ENCODE data around the gene DBX2.
"Not testable (repeated sequence)": the region's sequence is repeated elsewhere in the genome, so short reads cannot be mapped to it uniquely, and the experiment has no call there.

Gene DBX2

DNA sequence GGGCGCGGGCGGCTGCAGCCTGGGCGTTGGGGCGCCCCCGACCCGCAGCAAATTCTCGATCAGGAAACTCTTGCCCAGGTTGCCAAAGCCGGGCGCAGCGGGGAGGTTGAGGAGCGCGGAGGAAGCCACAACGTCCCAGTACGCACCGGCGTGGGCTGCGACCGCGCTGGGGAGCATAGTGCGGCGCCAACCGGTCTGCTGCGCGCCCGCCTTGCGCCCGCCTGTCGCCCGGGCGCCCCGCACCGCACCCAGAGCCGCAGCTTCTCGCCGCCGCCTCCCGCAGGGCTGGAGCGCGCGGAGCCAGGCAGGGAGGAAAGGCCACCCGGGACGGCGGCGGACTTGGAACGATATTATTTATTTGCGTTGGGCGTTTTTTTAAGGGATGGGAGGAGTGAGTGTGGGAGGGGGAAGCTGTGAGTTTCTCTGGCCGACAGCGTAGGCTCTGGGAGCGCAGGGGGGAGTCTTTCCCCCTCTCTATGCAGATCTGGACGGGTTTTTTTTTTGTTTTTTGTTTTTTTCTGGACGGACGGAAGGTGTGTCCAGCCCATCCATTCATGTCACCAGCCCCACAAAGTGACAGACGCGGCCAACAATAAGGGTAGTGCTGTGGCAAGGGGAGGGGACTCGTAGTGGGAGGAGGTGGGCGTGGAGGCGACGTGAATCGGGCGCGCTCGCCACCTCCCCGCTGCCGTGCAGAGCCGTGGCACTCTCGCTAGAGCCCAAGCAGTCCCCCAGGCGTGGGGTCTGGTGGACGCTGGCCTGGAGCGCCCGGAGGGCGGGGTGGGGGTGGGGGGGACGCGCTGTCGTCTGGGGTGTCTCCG lies at the start of gene DBX2:
TSS of gene DBX2 (minus strand) at position 349 of the 821 bp plus-strand sequence. CDS start at position 177, 172 bp downstream.
- no peak within 1 kb of the TSS for H3K27ac ChIP-seq
- TF ChIP-seq ZFX (IDR thresholded peaks at IDR 0.05): no peak
- TF ChIP-seq, protein P1, sequence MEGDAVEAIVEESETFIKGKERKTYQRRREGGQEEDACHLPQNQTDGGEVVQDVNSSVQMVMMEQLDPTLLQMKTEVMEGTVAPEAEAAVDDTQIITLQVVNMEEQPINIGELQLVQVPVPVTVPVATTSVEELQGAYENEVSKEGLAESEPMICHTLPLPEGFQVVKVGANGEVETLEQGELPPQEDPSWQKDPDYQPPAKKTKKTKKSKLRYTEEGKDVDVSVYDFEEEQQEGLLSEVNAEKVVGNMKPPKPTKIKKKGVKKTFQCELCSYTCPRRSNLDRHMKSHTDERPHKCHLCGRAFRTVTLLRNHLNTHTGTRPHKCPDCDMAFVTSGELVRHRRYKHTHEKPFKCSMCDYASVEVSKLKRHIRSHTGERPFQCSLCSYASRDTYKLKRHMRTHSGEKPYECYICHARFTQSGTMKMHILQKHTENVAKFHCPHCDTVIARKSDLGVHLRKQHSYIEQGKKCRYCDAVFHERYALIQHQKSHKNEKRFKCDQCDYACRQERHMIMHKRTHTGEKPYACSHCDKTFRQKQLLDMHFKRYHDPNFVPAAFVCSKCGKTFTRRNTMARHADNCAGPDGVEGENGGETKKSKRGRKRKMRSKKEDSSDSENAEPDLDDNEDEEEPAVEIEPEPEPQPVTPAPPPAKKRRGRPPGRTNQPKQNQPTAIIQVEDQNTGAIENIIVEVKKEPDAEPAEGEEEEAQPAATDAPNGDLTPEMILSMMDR (conservative IDR thresholded peaks at IDR 0.05): no peak

DNA sequence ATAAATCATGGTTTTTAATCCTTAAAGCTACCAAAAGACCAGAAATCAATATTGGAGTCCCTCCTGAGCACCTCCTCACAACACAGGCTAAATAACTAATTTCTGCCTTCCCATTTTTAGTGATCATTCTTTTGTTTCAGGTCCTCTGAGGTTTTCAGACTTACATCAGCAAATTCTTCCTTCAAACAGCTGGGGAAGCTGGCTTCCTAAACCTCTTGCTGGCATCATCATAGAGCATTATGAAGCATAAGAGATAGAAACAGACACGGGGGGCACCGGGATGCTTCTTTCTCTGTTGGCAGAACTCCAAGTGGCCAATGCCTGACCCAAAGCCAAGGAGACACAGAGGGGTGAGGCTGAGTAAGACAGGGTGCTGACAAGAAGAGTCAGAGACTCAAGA lies 47.9 kb upstream of the DBX2 start:
- TF ChIP-seq ZFX (IDR thresholded peaks at IDR 0.05): no peak
- TF ChIP-seq, protein P1 (conservative IDR thresholded peaks at IDR 0.05): no peak
- H3K27ac ChIP-seq: no peak overlapping the region

DNA sequence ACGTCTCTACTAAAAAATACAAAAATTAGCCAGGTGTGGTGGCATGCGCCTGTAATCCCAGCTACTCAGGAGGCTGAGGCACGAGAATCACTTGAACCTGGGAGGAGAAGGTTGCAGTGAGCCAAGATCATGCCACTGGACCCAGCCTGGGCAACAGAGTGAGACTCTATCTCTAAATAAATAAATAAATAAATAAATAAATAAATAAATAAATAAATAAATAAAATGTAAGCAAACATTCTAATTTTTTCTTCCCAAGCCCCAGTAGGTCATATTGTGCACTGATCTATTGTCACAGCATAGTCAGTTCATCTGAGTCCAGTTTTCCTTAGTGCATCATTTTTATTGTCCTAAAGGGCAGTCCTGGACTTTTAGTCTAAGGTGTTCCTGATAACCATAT lies 44.5 kb upstream of the DBX2 start:
- not testable (repeated sequence) for H3K27ac ChIP-seq

DNA sequence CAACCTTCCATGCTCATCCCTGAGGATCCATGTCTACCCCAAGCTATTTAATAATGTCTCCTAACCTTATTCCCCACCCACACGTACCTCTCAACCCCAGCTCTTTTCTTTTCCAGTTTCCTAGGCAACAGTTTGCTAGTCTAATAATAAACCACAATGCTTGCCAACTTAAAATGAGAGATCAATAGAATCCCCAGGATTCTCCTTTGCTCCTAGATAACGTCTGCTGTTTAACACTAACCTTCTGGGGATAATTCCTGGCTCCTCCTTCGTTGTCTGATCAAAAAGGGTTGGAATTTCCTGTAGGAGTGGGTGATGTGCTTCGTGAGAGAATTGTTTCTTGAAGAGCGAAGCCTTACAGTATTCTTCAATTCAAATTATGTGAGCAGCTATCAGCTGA lies 42.2 kb upstream of the DBX2 start:
- no peak for TF ChIP-seq ZFX (IDR thresholded peaks at IDR 0.05)
- TF ChIP-seq, protein P1 (conservative IDR thresholded peaks at IDR 0.05): no peak
- H3K27ac ChIP-seq: no peak overlapping the region

DNA sequence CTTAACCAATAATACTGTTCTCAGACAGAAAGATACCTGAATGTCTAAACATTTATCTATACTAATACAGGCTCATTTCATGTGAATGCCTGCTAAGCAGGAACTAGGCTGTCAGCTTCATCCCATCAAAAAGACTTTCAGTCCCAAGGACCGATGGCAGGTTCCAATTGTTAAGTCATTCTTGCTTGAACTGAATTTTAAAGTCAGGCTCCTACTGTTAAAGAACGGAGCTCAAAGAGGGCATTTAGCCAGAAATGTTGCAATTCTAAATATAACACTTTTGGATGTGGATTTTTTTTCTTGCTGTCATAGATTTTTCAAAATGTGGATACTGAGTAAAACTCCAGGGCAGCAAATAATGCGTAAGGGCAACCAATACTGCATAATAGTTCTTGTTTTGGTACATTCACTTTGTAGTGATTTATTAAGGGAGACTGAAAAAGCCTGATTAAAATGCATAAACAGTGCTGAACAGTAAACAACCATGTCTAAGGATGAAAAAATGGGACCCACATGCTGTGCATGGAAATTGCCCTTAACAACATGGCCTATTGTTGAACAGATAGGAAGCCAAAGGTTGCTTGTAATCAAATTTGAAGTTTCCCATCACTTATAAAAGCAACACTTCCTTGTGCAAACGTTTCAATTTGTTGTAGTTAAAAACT lies 38.6 kb upstream of the DBX2 start:
- H3K27ac ChIP-seq: no peak overlapping the region
- TF ChIP-seq, protein P1 (conservative IDR thresholded peaks at IDR 0.05): no peak
- no peak for TF ChIP-seq ZFX (IDR thresholded peaks at IDR 0.05)

DNA sequence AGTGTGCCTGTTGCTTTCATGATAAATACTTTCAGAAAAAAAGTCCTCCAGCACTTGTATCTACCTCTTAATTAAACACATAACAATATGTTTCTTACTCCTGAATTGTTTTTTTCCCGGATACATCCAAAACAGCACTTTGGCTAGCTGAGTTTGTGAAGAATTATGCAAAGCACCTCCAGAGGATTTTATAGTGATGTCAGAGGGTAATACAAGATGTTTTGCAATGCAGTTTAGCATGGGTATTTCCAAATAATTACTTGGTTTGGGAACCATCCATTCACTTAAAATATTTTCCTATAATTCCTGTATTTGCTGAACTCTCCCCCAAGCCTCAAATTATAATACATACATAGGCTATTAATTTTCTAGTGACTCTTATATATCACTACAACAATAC lies 37.7 kb upstream of the DBX2 start:
- TF ChIP-seq, protein P1 (conservative IDR thresholded peaks at IDR 0.05): no peak
- no peak for TF ChIP-seq ZFX (IDR thresholded peaks at IDR 0.05)
- H3K27ac ChIP-seq: no peak overlapping the region

DNA sequence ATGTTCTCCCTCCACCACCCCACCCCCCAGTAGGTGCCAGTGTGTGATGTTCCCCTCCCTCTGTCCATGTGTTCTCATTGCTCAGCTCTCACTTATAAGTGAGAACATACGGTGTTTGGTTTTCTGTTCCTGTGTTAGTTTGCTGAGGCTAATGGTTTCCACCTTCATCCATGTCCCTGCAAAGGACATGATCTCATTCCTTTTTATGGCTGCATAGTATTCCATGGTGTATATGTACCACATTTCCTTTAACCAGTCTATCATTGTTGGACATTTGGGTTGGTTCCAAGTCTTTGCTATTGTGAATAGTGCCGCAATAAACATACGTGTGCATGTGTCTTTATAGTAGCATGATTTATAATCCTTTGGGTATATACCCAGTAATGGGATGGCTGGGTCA lies 33.3 kb upstream of the DBX2 start:
- H3K27ac ChIP-seq: not testable (repeated sequence)

DNA sequence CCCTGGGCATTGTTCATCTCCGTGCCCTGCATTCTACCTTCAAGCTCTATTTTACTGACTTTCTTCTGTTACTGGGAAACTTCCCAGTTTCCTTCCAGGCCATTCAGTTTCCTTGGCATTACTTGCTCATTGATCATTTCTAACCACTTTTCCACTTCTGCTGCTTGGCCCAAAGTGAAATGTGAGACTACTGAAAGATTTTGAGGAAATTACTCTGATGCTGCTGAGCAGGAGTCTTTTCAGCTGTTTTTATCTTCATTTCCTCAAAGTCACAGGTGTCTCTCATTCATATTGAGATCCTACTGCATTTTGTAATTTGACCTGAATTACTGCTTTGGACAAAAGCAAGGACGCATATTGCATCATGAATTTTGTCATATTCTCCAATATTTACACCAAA lies 26.4 kb upstream of the DBX2 start:
- H3K27ac ChIP-seq: no peak overlapping the region
- no peak for TF ChIP-seq ZFX (IDR thresholded peaks at IDR 0.05)
- TF ChIP-seq, protein P1 (conservative IDR thresholded peaks at IDR 0.05): no peak

All from C4-2B (cell line).